WTC11 (cell line): Measurements from ENCODE around the gene ATP13A4. TPM values are rescaled to one million over a fixed set of nuclear protein-coding genes. Genes with fewer than 3 reads are reported as not detected.

Experiments used
- ATAC-seq: fragments of 200-7000 bp; cut with Tn5 transposase; 2 replicates; pipeline ENCODE4 v1.10.0; 2021; ENCODE audit warnings: mild to moderate bottlenecking, moderate library complexity
- CTCF ChIA-PET: fragments of 300-600 bp; sonication (Branson Sonifier 250); formaldehyde crosslinking; loops from one replicate; lab custom pipeline; 2021; ENCODE audit warnings: antibody characterized with exemption; lab: Charles Lee
- POLR2A ChIA-PET: fragments of 350-600 bp; sonication (Branson Sonifier 250); formaldehyde crosslinking; loops from one replicate; lab custom pipeline; 2021; ENCODE audit warnings: antibody characterized with exemption; lab: Charles Lee
- DNase-seq: peaks from one replicate; pipeline ENCODE4 v3.0.0; 2021; ENCODE audit warnings: low spot score
- H3K27ac Mint-ChIP-seq: 2 replicates; pipeline ENCODE4 v1.8.0; 2021; ENCODE audit warnings: mixed read lengths
- H3K27me3 Mint-ChIP-seq: 2 replicates; pipeline ENCODE4 v1.8.0; 2021; ENCODE audit warnings: low read depth, mild to moderate bottlenecking, moderate library complexity, mixed read lengths
- H3K36me3 Mint-ChIP-seq: 2 replicates; pipeline ENCODE4 v1.8.0; 2021; ENCODE audit warnings: mixed read lengths
- H3K4me1 Mint-ChIP-seq: 2 replicates; pipeline ENCODE4 v1.8.0; 2022; ENCODE audit warnings: mixed read lengths
- H3K4me3 Mint-ChIP-seq: 2 replicates; pipeline ENCODE4 v1.8.0; 2021; ENCODE audit warnings: mild to moderate bottlenecking, moderate library complexity, mixed read lengths
- H3K9me3 Mint-ChIP-seq: 2 replicates; pipeline ENCODE4 v1.8.0; 2021; ENCODE audit warnings: mixed read lengths
- ATF1 ChIP-seq: sonication (generic); formaldehyde crosslinking; IDR thresholded peaks from 2 replicates; pipeline ENCODE4 v1.8.1; 2023; ENCODE audit warnings: mild to moderate bottlenecking, moderate library complexity, missing genetic modification reagents
- ATF2 ChIP-seq: sonication (generic); formaldehyde crosslinking; IDR thresholded peaks from 2 replicates; pipeline ENCODE4 v1.8.1; 2022; ENCODE audit warnings: low read depth, missing genetic modification reagents, borderline replicate concordance
- ATF6 ChIP-seq: sonication (generic); formaldehyde crosslinking; IDR thresholded peaks from 2 replicates; pipeline ENCODE4 v1.8.1; 2023; ENCODE audit warnings: mild to moderate bottlenecking, missing genetic modification reagents
- CREM ChIP-seq: sonication (generic); formaldehyde crosslinking; IDR thresholded peaks from 2 replicates; pipeline ENCODE4 v1.8.1; 2022; ENCODE audit warnings: mild to moderate bottlenecking, missing genetic modification reagents, moderate library complexity
- E2F4 ChIP-seq: sonication (generic); formaldehyde crosslinking; IDR thresholded peaks from 2 replicates; pipeline ENCODE4 v1.8.1; 2022; ENCODE audit warnings: low read depth, mild to moderate bottlenecking, moderate library complexity, missing genetic modification reagents, borderline replicate concordance
- ETV6 ChIP-seq: sonication (generic); formaldehyde crosslinking; IDR thresholded peaks from 2 replicates; pipeline ENCODE4 v1.8.1; 2022; ENCODE audit warnings: mild to moderate bottlenecking, missing genetic modification reagents
- NFYB ChIP-seq: sonication (generic); formaldehyde crosslinking; conservative IDR thresholded peaks from 2 replicates; pipeline ENCODE4 v1.8.0; 2022; ENCODE audit warnings: low read depth, missing genetic modification reagents
- RORB ChIP-seq: fragments of 250-450 bp; sonication (Bioruptor Pico); IDR thresholded peaks from 2 replicates; pipeline ENCODE4 v1.9.0; 2021; ENCODE audit warnings: mild to moderate bottlenecking
- SMAD3 ChIP-seq: sonication (generic); formaldehyde crosslinking; IDR thresholded peaks from 2 replicates; pipeline ENCODE4 v1.8.0; 2022; ENCODE audit warnings: missing genetic modification reagents, mild to moderate bottlenecking, borderline replicate concordance
- SOX15 ChIP-seq: fragments of 250-450 bp; sonication (Bioruptor Pico); IDR thresholded peaks from 2 replicates; pipeline ENCODE4 v1.9.0; 2021; ENCODE audit warnings: mild to moderate bottlenecking
- STAT6 ChIP-seq: sonication (generic); formaldehyde crosslinking; conservative IDR thresholded peaks from 2 replicates; pipeline ENCODE4 v1.8.1; 2023; ENCODE audit warnings: mild to moderate bottlenecking, low read depth, missing genetic modification reagents, moderate library complexity
- TCF7 ChIP-seq: sonication (generic); formaldehyde crosslinking; IDR thresholded peaks from 2 replicates; pipeline ENCODE4 v1.8.0; 2022; ENCODE audit warnings: mild to moderate bottlenecking, low read depth, missing genetic modification reagents, moderate library complexity
- USF1 ChIP-seq: sonication (generic); formaldehyde crosslinking; IDR thresholded peaks from 2 replicates; pipeline ENCODE4 v1.8.0; 2022; ENCODE audit warnings: mild to moderate bottlenecking, missing genetic modification reagents
- ZBTB21 ChIP-seq: sonication (generic); formaldehyde crosslinking; IDR thresholded peaks from 2 replicates; pipeline ENCODE4 v1.8.1; 2023; ENCODE audit warnings: mild to moderate bottlenecking, missing genetic modification reagents, borderline replicate concordance
- ZBTB43 ChIP-seq: sonication (generic); formaldehyde crosslinking; IDR thresholded peaks from 2 replicates; pipeline ENCODE4 v1.8.1; 2023; ENCODE audit warnings: mild to moderate bottlenecking, missing genetic modification reagents
- ZNF121 ChIP-seq: sonication (generic); formaldehyde crosslinking; IDR thresholded peaks from 2 replicates; pipeline ENCODE4 v1.8.0; 2023; ENCODE audit warnings: missing genetic modification reagents
- ZNF317 ChIP-seq: sonication (generic); formaldehyde crosslinking; IDR thresholded peaks from 2 replicates; pipeline ENCODE4 v1.8.1; 2023; ENCODE audit warnings: low read depth, mild to moderate bottlenecking, moderate library complexity, missing genetic modification reagents, borderline replicate concordance
- ZNF416 ChIP-seq: fragments of 250-450 bp; sonication (Bioruptor Pico); IDR thresholded peaks from 2 replicates; pipeline ENCODE4 v1.9.0; 2021; ENCODE audit warnings: mild to moderate bottlenecking, inconsistent platforms
- ZNF512 ChIP-seq: sonication (generic); formaldehyde crosslinking; IDR thresholded peaks from 2 replicates; pipeline ENCODE4 v1.8.1; 2022; ENCODE audit warnings: missing genetic modification reagents, borderline replicate concordance
- ZNF532 ChIP-seq: fragments of 250-450 bp; sonication (Bioruptor Pico); IDR thresholded peaks from 2 replicates; pipeline ENCODE4 v1.9.0; 2021; ENCODE audit warnings: mild to moderate bottlenecking, borderline replicate concordance
- total RNA-seq: library from RNA; stranded (reverse); gene quantifications from 3 replicates; pipeline ENCODE4 v1.2.3, GENCODE V29; 2021

The ATP13A4 gene
- total RNA-seq, 1 experiment from 2014 or later, result 0.20 TPM

GRCh38 chr3:193552923-193553322 lies 1.8 kb downstream of the ATP13A4 start (continued):
- no peak for TF ChIP-seq STAT6 (CRISPR knock-in tag)
- TF ChIP-seq SMAD3 (CRISPR knock-in tag), result no peak
- TF ChIP-seq ETV6 (CRISPR knock-in tag), result no peak
- TF ChIP-seq ATF1 (CRISPR knock-in tag), result no peak
- TF ChIP-seq SOX15 (CRISPR knock-in tag), result no peak
- no peak for TF ChIP-seq ATF6 (CRISPR knock-in tag)

- no peak for DNase-seq
- no peak; the same call in 1 of the 2 replicates for ATAC-seq
- Mint-ChIP-seq H3K9me3 (peaks cover 23% of the 10 kb centered on the region), H3K4me1 (peaks cover 13% of the 10 kb centered on the region), H3K27ac (no peak overlapping the region), H3K4me3 (no peak overlapping the region), H3K27me3 (no peaks in the 10 kb centered on the region), H3K36me3 (peaks cover 5% of the 10 kb centered on the region; the same call in 1 of the 2 replicates)
- ChIA-PET CTCF (interaction anchor here (0.5 to 1.0 kb wide), 2 partner anchors 96 to 1491 kb away, joined by 3 to 8 read pairs; no protein-coding TSS in a partner anchor), POLR2A (no interaction called here)
- TF ChIP-seq USF1 (CRISPR knock-in tag) (no peak), ATF2 (CRISPR knock-in tag) (no peak), CREM (CRISPR knock-in tag) (no peak), ZNF416 (CRISPR knock-in tag) (no peak), ZNF532 (CRISPR knock-in tag) (no peak), ZNF317 (no peak), RORB (CRISPR knock-in tag) (no peak), TCF7 (CRISPR knock-in tag) (no peak), E2F4 (CRISPR knock-in tag) (no peak), NFYB (CRISPR knock-in tag) (no peak), ZNF512 (no peak), ZBTB21 (CRISPR knock-in tag) (no peak), ZBTB43 (CRISPR knock-in tag) (no peak), ZNF121 (CRISPR knock-in tag) (no peak)
Observed at GRCh38 chr3:193548406-193548805, 6.3 kb downstream of the ATP13A4 start.
